Activated naive CD8-positive, alpha-beta T cell treated with anti-CD3 and anti-CD28 coated beads, Interleukin-2, amount 50 U/mL, for 24 hours (primary cell): ENCODE results near the gene CCDC192.
A peak's percentile ranks its signal among the peaks of the same experiment; 100 is the strongest.
"Not testable (repeated sequence)": the region's sequence is repeated elsewhere in the genome, so short reads cannot be mapped to it uniquely, and the experiment has no call there.

ENCODE experiments used
- ATAC-seq: fragments of 150-1000 bp; cut with Tn5 transposase; one replicate; pipeline ENCODE4 v1.10.0; 2021
- DNase-seq: peaks from one replicate; pipeline ENCODE4 v3.0.0; 2021
- H3K27ac Mint-ChIP-seq: one replicate; pipeline ENCODE4 v1.8.0; 2021; ENCODE audit warnings: mild to moderate bottlenecking, mixed read lengths
- H3K27me3 Mint-ChIP-seq: one replicate; pipeline ENCODE4 v1.8.0; 2021; ENCODE audit warnings: mixed read lengths
- H3K36me3 Mint-ChIP-seq: one replicate; pipeline ENCODE4 v1.8.0; 2021; ENCODE audit warnings: low read depth, mixed read lengths
- H3K4me1 Mint-ChIP-seq: one replicate; pipeline ENCODE4 v1.8.0; 2021; ENCODE audit warnings: mixed read lengths
- H3K4me3 Mint-ChIP-seq: one replicate; pipeline ENCODE4 v1.8.0; 2021; ENCODE audit warnings: mild to moderate bottlenecking, moderate library complexity, mixed read lengths
- H3K9me3 Mint-ChIP-seq: one replicate; pipeline ENCODE4 v1.8.0; 2021; ENCODE audit warnings: mixed read lengths

The CCDC192 gene

GRCh38 chr5:127684726-127685467, 18.3 kb upstream of the CCDC192 start:
- Mint-ChIP-seq H3K4me1 (no peaks in the 10 kb centered on the region), H3K9me3 (no peaks in the 10 kb centered on the region), H3K27ac (no peak overlapping the region), H3K27me3 (no peaks in the 10 kb centered on the region), H3K36me3 (no peaks in the 10 kb centered on the region), H3K4me3 (no peak overlapping the region)
- DNase-seq (no peak), ATAC-seq (no peak)

- no peak overlapping the region for H3K4me3 Mint-ChIP-seq
- no peaks in the 10 kb centered on the region for H3K27me3 Mint-ChIP-seq
- no peak for ATAC-seq
- no peak for DNase-seq
- no peak overlapping the region for H3K27ac Mint-ChIP-seq
- H3K36me3 Mint-ChIP-seq: no peaks in the 10 kb centered on the region
- peaks cover under 1% of the 10 kb centered on the region for H3K9me3 Mint-ChIP-seq
- no peaks in the 10 kb centered on the region for H3K4me1 Mint-ChIP-seq
Observed at GRCh38 chr5:127685662-127686061, 17.5 kb upstream of the CCDC192 start.

GRCh38 chr5:127686424-127686823, 16.8 kb upstream of the CCDC192 start:
- no peak overlapping the region for H3K4me3 Mint-ChIP-seq
- no peak for ATAC-seq
- DNase-seq: no peak
- H3K36me3 Mint-ChIP-seq: no peaks in the 10 kb centered on the region
- peaks cover 5% of the 10 kb centered on the region for H3K9me3 Mint-ChIP-seq
- no peak overlapping the region for H3K27ac Mint-ChIP-seq
- H3K27me3 Mint-ChIP-seq: no peaks in the 10 kb centered on the region
- H3K4me1 Mint-ChIP-seq: no peaks in the 10 kb centered on the region

- Mint-ChIP-seq H3K36me3 (no peaks in the 10 kb centered on the region), H3K27ac (no peak overlapping the region), H3K9me3 (peaks cover 5% of the 10 kb centered on the region), H3K4me3 (no peak overlapping the region), H3K4me1 (no peaks in the 10 kb centered on the region), H3K27me3 (peaks cover 4% of the 10 kb centered on the region)
- no peak for ATAC-seq
- DNase-seq: no peak
Observed at GRCh38 chr5:127694518-127695171, 8.5 kb upstream of the CCDC192 start.

GRCh38 chr5:127695346-127695745, 7.8 kb upstream of the CCDC192 start:
- no peak for ATAC-seq

GRCh38 chr5:127696683-127697082, 6.5 kb upstream of the CCDC192 start:
- Mint-ChIP-seq H3K27me3 (peaks cover 4% of the 10 kb centered on the region), H3K9me3 (no peaks in the 10 kb centered on the region), H3K4me1 (no peaks in the 10 kb centered on the region), H3K27ac (no peak overlapping the region), H3K4me3 (no peak overlapping the region), H3K36me3 (no peaks in the 10 kb centered on the region)
- ATAC-seq (no peak), DNase-seq (no peak)

More at GRCh38 chr5:127695346-127695745, 7.8 kb upstream of the CCDC192 start:
- H3K9me3 Mint-ChIP-seq: peaks cover 5% of the 10 kb centered on the region
- no peaks in the 10 kb centered on the region for H3K4me1 Mint-ChIP-seq
- DNase-seq: no peak
- H3K4me3 Mint-ChIP-seq: no peak overlapping the region
- H3K36me3 Mint-ChIP-seq: no peaks in the 10 kb centered on the region
- H3K27ac Mint-ChIP-seq: no peak overlapping the region
- H3K27me3 Mint-ChIP-seq: peaks cover 4% of the 10 kb centered on the region

- ATAC-seq (no peak), DNase-seq (no peak)
- Mint-ChIP-seq H3K27me3 (peaks cover 8% of the 10 kb centered on the region), H3K36me3 (no peaks in the 10 kb centered on the region), H3K9me3 (no peaks in the 10 kb centered on the region), H3K27ac (no peak overlapping the region), H3K4me3 (no peak overlapping the region), H3K4me1 (no peaks in the 10 kb centered on the region)
Observed at GRCh38 chr5:127697894-127698600, 5.1 kb upstream of the CCDC192 start.

GRCh38 chr5:127699416-127699815, 3.8 kb upstream of the CCDC192 start:
- H3K36me3 Mint-ChIP-seq: no peaks in the 10 kb centered on the region
- ATAC-seq (no peak), DNase-seq (no peak)
- H3K4me3 Mint-ChIP-seq: no peak overlapping the region
- H3K27ac Mint-ChIP-seq: no peak overlapping the region
- H3K4me1 Mint-ChIP-seq: no peaks in the 10 kb centered on the region
- H3K27me3 Mint-ChIP-seq: peaks cover 4% of the 10 kb centered on the region
- H3K9me3 Mint-ChIP-seq: no peaks in the 10 kb centered on the region

- Mint-ChIP-seq H3K9me3 (no peaks in the 10 kb centered on the region), H3K4me3 (no peak overlapping the region), H3K36me3 (no peaks in the 10 kb centered on the region), H3K27ac (no peak overlapping the region), H3K4me1 (no peaks in the 10 kb centered on the region), H3K27me3 (peaks cover 4% of the 10 kb centered on the region)
- DNase-seq: no peak
- no peak for ATAC-seq
Observed at GRCh38 chr5:127700237-127700766, 2.9 kb upstream of the CCDC192 start.

- H3K9me3 Mint-ChIP-seq: no peaks in the 10 kb centered on the region
- no peaks in the 10 kb centered on the region for H3K4me1 Mint-ChIP-seq
Observed at GRCh38 chr5:127702434-127702833, 757 bp upstream of the CCDC192 start.

GRCh38 chr5:127705120-127705892, 2.1 kb downstream of the CCDC192 start:
- DNase-seq: no peak
- Mint-ChIP-seq H3K27me3 (peaks cover 4% of the 10 kb centered on the region), H3K4me1 (no peaks in the 10 kb centered on the region), H3K36me3 (no peaks in the 10 kb centered on the region), H3K27ac (no peak overlapping the region), H3K9me3 (no peaks in the 10 kb centered on the region), H3K4me3 (no peak overlapping the region)
- ATAC-seq: peak; percentile 20

More at GRCh38 chr5:127702434-127702833, 757 bp upstream of the CCDC192 start:
- H3K27me3 Mint-ChIP-seq: peaks cover 4% of the 10 kb centered on the region
- H3K4me3 Mint-ChIP-seq: no peak overlapping the region
- ATAC-seq: no peak
- DNase-seq: no peak
- no peak overlapping the region for H3K27ac Mint-ChIP-seq
- H3K36me3 Mint-ChIP-seq: no peaks in the 10 kb centered on the region

GRCh38 chr5:127706691-127707090, 3.5 kb downstream of the CCDC192 start:
- Mint-ChIP-seq H3K4me1 (no peaks in the 10 kb centered on the region), H3K27ac (no peak overlapping the region), H3K27me3 (peaks cover 4% of the 10 kb centered on the region), H3K4me3 (no peak overlapping the region), H3K9me3 (no peaks in the 10 kb centered on the region), H3K36me3 (no peaks in the 10 kb centered on the region)
- DNase-seq (no peak), ATAC-seq (no peak)

- Mint-ChIP-seq H3K4me1 (no peaks in the 10 kb centered on the region), H3K27ac (no peak overlapping the region), H3K4me3 (no peak overlapping the region), H3K27me3 (peaks cover 4% of the 10 kb centered on the region), H3K36me3 (no peaks in the 10 kb centered on the region), H3K9me3 (no peaks in the 10 kb centered on the region)
- no peak for DNase-seq
- ATAC-seq: no peak
Observed at GRCh38 chr5:127707209-127707608, 4.0 kb downstream of the CCDC192 start.

GRCh38 chr5:127713083-127713482, 9.9 kb downstream of the CCDC192 start:
- not testable (repeated sequence) for H3K27me3 Mint-ChIP-seq, DNase-seq, H3K4me1 Mint-ChIP-seq, H3K27ac Mint-ChIP-seq, H3K4me3 Mint-ChIP-seq, H3K9me3 Mint-ChIP-seq, H3K36me3 Mint-ChIP-seq, ATAC-seq
